HL-60 (cell line): Measurements from ENCODE around the gene EAF2.

ENCODE experiments used
- DNase-seq, 2 experiments: peaks; one replicate each; pipeline ENCODE4 v3.0.0-alpha.2; 2010 to 2020; ENCODE audit warnings: low read depth in 1 of 2, low spot score in 1 of 2
- H3K27ac ChIP-seq: fragments of 250-450 bp; sonication (Bioruptor Pico); replicated peaks from 2 replicates; pipeline ENCODE4 v1.5.1; 2020; ENCODE audit warnings: mild to moderate bottlenecking, moderate library complexity
- H3K27me3 ChIP-seq: fragments of 250-450 bp; sonication (Bioruptor Pico); 2 replicates; pipeline ENCODE4 v1.5.1; 2021; ENCODE audit warnings: mild to moderate bottlenecking, moderate library complexity; ENCODE audit not compliant: insufficient read depth, poor library complexity, severe bottlenecking
- H3K4me3 ChIP-seq: replicated peaks from 2 replicates; pipeline ENCODE4 v1.5.1; 2011; ENCODE audit warnings: mild to moderate bottlenecking, control low read depth, low read length; ENCODE audit not compliant: insufficient read depth
- GABPA ChIP-seq: IDR thresholded peaks from 2 replicates; pipeline ENCODE4 v1.6.1; 2012; ENCODE audit warnings: low read depth
- POLR2AphosphoS5 ChIP-seq: IDR thresholded peaks from 2 replicates; pipeline ENCODE4 v1.6.1; 2012; ENCODE audit warnings: low read depth
- SPI1 ChIP-seq: IDR thresholded peaks from 2 replicates; pipeline ENCODE4 v1.6.1; 2012; ENCODE audit warnings: low read depth, mild to moderate bottlenecking, borderline replicate concordance
- TF ChIP-seq, protein P1 (sequence below): IDR thresholded peaks from one replicate; pipeline ENCODE4 v1.5.1; 2011; ENCODE audit warnings: low read length, control low read depth, inconsistent platforms; ENCODE audit not compliant: insufficient read depth
- TF ChIP-seq, protein P2 (sequence below): IDR thresholded peaks from 2 replicates; pipeline ENCODE4 v1.6.1; 2012; ENCODE audit warnings: low read depth; ENCODE audit not compliant: insufficient replicate concordance

EAF2 gene

DNA sequence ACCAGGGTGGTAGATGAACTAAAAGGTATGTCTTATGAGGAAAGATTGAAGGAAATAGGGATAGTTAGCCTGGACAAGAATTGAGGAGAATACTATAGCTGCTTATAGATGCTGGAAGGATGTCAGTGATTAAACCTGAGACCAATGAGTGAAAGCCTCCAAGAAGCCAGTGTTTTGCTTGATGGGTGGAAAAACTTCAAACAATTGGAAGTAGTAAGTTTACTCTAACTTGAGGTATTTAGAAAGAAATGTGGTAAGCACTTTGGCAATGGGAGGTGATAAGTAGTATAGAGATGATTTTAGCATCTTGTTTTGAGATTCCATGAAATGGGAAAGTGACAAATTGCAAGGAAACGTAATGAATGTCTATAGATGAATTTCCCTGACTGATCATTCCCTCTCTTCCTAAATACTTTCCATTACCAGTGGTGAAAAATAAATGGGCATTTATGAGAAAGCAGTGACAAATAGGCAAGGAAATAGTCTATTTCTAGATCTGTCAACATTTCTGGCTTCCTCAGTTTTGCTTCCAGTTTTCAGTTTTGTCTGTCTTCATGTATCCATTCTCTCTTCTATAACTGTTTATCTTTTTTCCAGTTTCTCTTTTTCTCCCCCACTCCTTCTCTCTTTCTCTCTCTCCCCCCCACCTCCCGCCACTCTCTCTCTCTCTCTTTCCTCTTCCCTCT lies 78.4 kb downstream of the EAF2 start:
- H3K4me3 ChIP-seq, result no peak overlapping the region
- no peak for TF ChIP-seq POLR2AphosphoS5
- no peak for TF ChIP-seq SPI1
- TF ChIP-seq, protein P1, sequence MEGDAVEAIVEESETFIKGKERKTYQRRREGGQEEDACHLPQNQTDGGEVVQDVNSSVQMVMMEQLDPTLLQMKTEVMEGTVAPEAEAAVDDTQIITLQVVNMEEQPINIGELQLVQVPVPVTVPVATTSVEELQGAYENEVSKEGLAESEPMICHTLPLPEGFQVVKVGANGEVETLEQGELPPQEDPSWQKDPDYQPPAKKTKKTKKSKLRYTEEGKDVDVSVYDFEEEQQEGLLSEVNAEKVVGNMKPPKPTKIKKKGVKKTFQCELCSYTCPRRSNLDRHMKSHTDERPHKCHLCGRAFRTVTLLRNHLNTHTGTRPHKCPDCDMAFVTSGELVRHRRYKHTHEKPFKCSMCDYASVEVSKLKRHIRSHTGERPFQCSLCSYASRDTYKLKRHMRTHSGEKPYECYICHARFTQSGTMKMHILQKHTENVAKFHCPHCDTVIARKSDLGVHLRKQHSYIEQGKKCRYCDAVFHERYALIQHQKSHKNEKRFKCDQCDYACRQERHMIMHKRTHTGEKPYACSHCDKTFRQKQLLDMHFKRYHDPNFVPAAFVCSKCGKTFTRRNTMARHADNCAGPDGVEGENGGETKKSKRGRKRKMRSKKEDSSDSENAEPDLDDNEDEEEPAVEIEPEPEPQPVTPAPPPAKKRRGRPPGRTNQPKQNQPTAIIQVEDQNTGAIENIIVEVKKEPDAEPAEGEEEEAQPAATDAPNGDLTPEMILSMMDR, result no peak
- TF ChIP-seq GABPA, result no peak
- TF ChIP-seq, protein P2, sequence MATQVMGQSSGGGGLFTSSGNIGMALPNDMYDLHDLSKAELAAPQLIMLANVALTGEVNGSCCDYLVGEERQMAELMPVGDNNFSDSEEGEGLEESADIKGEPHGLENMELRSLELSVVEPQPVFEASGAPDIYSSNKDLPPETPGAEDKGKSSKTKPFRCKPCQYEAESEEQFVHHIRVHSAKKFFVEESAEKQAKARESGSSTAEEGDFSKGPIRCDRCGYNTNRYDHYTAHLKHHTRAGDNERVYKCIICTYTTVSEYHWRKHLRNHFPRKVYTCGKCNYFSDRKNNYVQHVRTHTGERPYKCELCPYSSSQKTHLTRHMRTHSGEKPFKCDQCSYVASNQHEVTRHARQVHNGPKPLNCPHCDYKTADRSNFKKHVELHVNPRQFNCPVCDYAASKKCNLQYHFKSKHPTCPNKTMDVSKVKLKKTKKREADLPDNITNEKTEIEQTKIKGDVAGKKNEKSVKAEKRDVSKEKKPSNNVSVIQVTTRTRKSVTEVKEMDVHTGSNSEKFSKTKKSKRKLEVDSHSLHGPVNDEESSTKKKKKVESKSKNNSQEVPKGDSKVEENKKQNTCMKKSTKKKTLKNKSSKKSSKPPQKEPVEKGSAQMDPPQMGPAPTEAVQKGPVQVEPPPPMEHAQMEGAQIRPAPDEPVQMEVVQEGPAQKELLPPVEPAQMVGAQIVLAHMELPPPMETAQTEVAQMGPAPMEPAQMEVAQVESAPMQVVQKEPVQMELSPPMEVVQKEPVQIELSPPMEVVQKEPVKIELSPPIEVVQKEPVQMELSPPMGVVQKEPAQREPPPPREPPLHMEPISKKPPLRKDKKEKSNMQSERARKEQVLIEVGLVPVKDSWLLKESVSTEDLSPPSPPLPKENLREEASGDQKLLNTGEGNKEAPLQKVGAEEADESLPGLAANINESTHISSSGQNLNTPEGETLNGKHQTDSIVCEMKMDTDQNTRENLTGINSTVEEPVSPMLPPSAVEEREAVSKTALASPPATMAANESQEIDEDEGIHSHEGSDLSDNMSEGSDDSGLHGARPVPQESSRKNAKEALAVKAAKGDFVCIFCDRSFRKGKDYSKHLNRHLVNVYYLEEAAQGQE, result no peak
- no peaks in the 10 kb centered on the region for H3K27me3 ChIP-seq
- no peak overlapping the region for H3K27ac ChIP-seq
- no peak for DNase-seq

DNA sequence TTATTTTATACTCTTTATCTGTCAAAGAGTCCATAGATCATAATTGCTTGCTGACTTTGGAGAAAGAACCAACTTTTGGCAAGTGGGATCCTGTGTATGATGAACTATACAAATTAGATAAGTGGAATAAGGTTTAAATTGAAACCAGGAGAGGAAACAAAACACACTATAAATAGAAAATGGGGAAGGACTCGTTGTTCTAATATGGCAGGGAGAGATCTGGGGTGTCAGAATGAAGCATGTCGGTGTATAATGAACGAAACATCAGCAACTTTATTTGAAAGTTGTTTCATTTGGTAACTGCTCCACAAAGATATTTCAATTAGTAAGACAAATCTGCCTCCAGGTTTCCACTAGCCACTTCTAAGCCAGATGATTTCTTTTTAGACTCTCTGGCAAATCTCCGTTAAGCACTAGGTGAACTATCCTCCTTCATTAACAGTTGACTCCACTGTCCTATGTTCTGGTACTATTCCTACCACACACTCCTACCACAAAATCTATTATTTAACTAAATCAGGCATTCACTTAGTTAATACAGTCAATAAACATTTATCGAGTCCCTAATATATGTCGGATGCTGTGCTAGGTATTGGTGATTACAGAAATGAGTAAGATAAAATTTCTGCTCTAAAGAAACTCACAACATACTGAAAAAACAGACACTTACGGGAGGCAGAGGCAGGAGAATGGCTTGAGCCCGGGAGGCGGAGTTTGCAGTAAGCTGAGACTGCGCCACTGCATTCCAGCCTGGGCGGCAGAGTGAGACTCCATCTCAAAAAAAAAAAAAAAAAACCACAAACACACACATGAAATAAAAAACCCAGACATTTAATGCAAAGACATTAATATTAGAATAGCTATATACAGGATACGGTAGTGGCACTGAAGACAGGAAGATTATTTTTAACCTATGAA lies 79.3 kb downstream of the EAF2 start:
- TF ChIP-seq, protein P2, result no peak
- TF ChIP-seq SPI1 (no peak), POLR2AphosphoS5 (no peak), GABPA (no peak)
- TF ChIP-seq, protein P1, result no peak
- Histone ChIP-seq H3K4me3 (no peak overlapping the region), H3K27me3 (no peaks in the 10 kb centered on the region), H3K27ac (no peak overlapping the region)
- DNase-seq, result no peak

DNA sequence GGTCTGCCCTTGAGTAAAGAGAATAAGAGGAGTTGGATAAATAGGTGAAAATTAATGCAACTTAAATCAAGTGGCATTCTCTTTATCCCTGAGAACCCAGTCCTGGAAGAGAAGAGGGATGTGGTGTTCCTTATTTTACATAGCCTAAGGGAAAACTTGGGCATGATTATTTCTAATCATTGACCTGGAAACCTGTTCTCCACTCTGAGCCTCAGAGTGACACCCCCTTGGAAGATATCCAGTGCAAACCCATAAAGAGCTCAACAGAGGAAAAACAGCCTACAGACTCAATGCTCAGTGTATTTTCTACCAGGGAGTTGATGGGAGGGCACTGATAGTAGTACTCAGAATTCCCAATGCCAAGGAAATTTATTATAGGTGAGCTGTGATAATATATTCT lies 81.2 kb downstream of the EAF2 start:
- no peak overlapping the region for H3K4me3 ChIP-seq
- H3K27me3 ChIP-seq, result no peaks in the 10 kb centered on the region
- no peak overlapping the region for H3K27ac ChIP-seq
- TF ChIP-seq, protein P1, result no peak
- TF ChIP-seq GABPA, result no peak
- no peak for DNase-seq
